Activated B cell treated with CpG ODN at 0.5 μM for 24 hours (primary cell): ENCODE measurements around the gene TMC1. TPM values are rescaled to one million over a fixed set of nuclear protein-coding genes. Genes with fewer than 3 reads are reported as not detected.

Experiments
- ATAC-seq: fragments of 200-7000 bp; cut with Tn5 transposase; one replicate; pipeline ENCODE4 v1.10.0; 2021; ENCODE audit warnings: low read depth, mild to moderate bottlenecking, moderate library complexity
- CTCF ChIA-PET: fragments of 350-600 bp; sonication (Branson Sonifier 250); formaldehyde crosslinking; loops from one replicate; lab custom pipeline; 2021; ENCODE audit warnings: antibody characterized with exemption; lab: Charles Lee
- POLR2A ChIA-PET: fragments of 350-600 bp; sonication (Branson Sonifier 250); formaldehyde crosslinking; loops from one replicate; lab custom pipeline; 2021; ENCODE audit warnings: antibody characterized with exemption; lab: Charles Lee
- DNase-seq: peaks from one replicate; pipeline ENCODE4 v3.0.0; 2022
- H3K27ac Mint-ChIP-seq: one replicate; pipeline ENCODE4 v1.8.0; 2020; ENCODE audit warnings: mixed read lengths
- H3K27me3 Mint-ChIP-seq: one replicate; pipeline ENCODE4 v1.8.0; 2021; ENCODE audit warnings: mixed read lengths
- H3K36me3 Mint-ChIP-seq: one replicate; pipeline ENCODE4 v1.8.0; 2021; ENCODE audit warnings: low read depth, mixed read lengths
- H3K4me1 Mint-ChIP-seq: one replicate; pipeline ENCODE4 v1.8.0; 2021; ENCODE audit warnings: mixed read lengths
- H3K4me3 Mint-ChIP-seq: one replicate; pipeline ENCODE4 v1.8.0; 2020; ENCODE audit warnings: mild to moderate bottlenecking, mixed read lengths
- H3K9me3 Mint-ChIP-seq: one replicate; pipeline ENCODE4 v1.8.0; 2020; ENCODE audit warnings: mixed read lengths
- intact Hi-C: fragments of 100-400 bp; cut with micrococcal nuclease; formaldehyde crosslinking; loops from one replicate; pipeline ENCODE4 v1.15.1; 2024
- total RNA-seq: library from RNA; stranded (reverse); gene quantifications from 2 replicates; pipeline ENCODE4 v1.2.3, GENCODE V29; 2022
- TF ChIP-seq, protein P1 (sequence below): fragments of 200-600 bp; IDR thresholded peaks from one replicate; pipeline ENCODE4 v1.8.0; 2022; ENCODE audit warnings: antibody characterized with exemption, mild to moderate bottlenecking

TMC1 gene
- total RNA-seq, 1 donor from 2014 or later, result not detected

DNA sequence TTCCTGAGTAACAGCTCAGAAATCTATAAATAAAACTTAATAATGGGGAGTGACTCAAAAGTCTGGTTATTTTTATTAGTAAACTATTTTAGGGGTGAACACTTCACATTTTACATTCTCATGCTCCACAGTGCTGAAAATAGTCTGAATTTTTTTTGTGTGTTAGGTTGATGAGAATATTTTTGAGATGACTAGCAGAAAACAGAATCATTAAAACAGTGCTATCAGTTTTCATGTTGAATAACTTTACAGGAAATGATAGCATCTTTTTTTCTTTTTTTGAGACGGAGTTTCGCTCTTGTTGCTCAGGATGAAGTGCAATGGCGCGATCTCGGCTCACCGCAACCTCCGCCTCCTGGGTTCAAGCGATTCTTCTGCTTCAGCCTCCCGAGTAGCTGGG, 60.3 kb downstream of the TMC1 start:
- intact Hi-C loops, result no loop called here
- POLR2A ChIA-PET, result no interaction called here
- DNase-seq (no peak), ATAC-seq (no peak)
- Mint-ChIP-seq H3K9me3 (no peaks in the 10 kb centered on the region), H3K27ac (no peak overlapping the region), H3K4me3 (no peak overlapping the region), H3K36me3 (no peaks in the 10 kb centered on the region), H3K4me1 (no peaks in the 10 kb centered on the region), H3K27me3 (peaks cover 13% of the 10 kb centered on the region)
- CTCF ChIA-PET, result no interaction called here
- TF ChIP-seq, protein P1, sequence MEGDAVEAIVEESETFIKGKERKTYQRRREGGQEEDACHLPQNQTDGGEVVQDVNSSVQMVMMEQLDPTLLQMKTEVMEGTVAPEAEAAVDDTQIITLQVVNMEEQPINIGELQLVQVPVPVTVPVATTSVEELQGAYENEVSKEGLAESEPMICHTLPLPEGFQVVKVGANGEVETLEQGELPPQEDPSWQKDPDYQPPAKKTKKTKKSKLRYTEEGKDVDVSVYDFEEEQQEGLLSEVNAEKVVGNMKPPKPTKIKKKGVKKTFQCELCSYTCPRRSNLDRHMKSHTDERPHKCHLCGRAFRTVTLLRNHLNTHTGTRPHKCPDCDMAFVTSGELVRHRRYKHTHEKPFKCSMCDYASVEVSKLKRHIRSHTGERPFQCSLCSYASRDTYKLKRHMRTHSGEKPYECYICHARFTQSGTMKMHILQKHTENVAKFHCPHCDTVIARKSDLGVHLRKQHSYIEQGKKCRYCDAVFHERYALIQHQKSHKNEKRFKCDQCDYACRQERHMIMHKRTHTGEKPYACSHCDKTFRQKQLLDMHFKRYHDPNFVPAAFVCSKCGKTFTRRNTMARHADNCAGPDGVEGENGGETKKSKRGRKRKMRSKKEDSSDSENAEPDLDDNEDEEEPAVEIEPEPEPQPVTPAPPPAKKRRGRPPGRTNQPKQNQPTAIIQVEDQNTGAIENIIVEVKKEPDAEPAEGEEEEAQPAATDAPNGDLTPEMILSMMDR, result no peak

DNA sequence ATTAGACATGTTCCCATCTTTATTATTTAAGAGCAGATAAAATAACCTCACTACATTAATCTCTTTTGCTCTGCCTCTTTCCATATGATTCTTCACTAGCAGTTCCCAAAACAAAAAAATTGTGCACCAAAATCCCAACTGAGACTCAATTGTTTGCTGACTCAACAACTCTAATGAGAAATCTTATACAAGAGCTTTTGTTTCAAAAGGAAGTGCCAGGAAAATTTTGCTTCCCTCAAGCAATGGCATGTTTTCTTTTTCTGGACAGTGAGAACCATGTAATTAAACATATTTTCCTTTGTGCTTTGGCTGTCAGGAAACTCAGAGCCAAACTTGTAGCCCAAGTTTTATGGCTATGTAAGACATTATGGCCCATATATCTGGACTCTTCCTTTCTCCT, 62.0 kb downstream of the TMC1 start:
- Mint-ChIP-seq H3K36me3 (no peaks in the 10 kb centered on the region), H3K27me3 (peaks cover 11% of the 10 kb centered on the region), H3K27ac (no peak overlapping the region), H3K9me3 (no peaks in the 10 kb centered on the region), H3K4me3 (no peak overlapping the region), H3K4me1 (no peaks in the 10 kb centered on the region)
- ChIA-PET POLR2A (no interaction called here), CTCF (no interaction called here)
- no peak for DNase-seq
- intact Hi-C loops, result no loop called here
- TF ChIP-seq, protein P1, result no peak
- ATAC-seq, result no peak

DNA sequence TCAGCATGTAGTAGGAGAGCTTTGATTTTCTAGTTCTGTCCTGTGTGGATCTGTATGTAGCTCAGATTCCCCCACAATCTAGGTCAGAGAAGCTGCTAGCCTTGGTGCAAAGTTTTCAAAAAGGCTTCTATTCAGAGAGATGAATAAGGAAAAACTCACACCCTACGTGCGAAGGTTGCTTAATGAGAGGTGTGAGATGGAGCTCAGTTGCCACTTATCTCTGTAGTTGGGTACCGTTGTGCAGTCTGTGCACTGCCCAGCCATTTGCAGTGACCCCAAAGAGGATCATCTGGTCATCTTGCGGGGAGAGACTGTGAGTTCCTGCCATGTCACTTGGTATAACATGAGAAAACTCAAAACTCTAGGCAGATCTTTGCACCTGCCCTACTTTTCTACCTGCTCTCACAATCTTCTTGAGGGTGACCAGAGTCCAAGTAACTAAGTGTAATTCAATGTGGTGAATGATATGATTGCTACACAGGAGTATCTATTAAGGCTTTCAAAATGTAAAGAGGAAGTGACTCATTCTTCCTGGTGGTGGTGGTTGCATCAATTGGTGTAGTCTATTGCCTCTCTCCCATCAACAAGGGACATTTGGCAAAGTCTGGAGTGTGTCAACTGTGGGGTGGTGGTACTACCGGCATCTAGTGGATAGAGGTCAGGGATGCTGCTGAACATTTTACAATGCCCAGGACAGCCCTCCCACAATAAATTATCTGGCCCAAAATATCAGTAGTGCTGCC, 65.2 kb downstream of the TMC1 start:
- H3K4me3 Mint-ChIP-seq, result no peak overlapping the region
- H3K9me3 Mint-ChIP-seq, result no peaks in the 10 kb centered on the region
- ATAC-seq (peak; percentile 37), DNase-seq (no peak)
- H3K27ac Mint-ChIP-seq, result no peak overlapping the region
- H3K36me3 Mint-ChIP-seq, result no peaks in the 10 kb centered on the region
- ChIA-PET CTCF (interaction anchor here (0.9 to 1.9 kb wide), 4 partner anchors 294 to 308 kb away, joined by 3 to 6 read pairs (median 4); no protein-coding TSS in a partner anchor), POLR2A (no interaction called here)
- no peaks in the 10 kb centered on the region for H3K4me1 Mint-ChIP-seq
- H3K27me3 Mint-ChIP-seq, result peaks cover 5% of the 10 kb centered on the region
- TF ChIP-seq, protein P1, result no peak
- intact Hi-C loops, result no loop called here

DNA sequence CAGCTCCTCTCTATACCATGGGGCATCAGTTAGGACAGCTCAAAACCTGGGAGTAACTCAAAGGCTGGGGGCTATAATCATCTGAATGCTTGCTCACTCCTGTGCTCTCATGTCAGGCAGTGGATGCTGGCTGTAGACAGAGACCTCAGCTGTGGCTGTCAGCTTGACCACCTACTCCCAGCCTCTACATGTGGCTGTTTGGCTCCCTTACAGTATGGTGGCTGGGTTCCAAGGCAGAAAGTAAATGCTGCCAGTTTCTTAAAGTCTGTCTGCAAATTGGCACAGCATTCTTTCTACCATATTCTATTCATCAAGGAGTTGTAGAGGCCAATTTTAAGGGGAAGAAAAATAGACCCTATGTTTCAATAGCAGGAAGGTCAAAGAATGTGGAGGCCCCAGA, 66.9 kb downstream of the TMC1 start:
- H3K4me1 Mint-ChIP-seq, result peaks cover 4% of the 10 kb centered on the region
- CTCF ChIA-PET, result interaction anchor here (0.8 to 7.5 kb wide), 2 partner anchors 14 to 307 kb away, joined by 3 to 120 read pairs; no protein-coding TSS in a partner anchor
- no peaks in the 10 kb centered on the region for H3K9me3 Mint-ChIP-seq
- H3K27me3 Mint-ChIP-seq, result peaks cover 2% of the 10 kb centered on the region
- H3K27ac Mint-ChIP-seq, result no peak overlapping the region
- TF ChIP-seq, protein P1, result no peak
- DNase-seq (no peak), ATAC-seq (no peak)
- POLR2A ChIA-PET, result no interaction called here
- H3K36me3 Mint-ChIP-seq, result no peaks in the 10 kb centered on the region
- intact Hi-C loops, result no loop called here
- H3K4me3 Mint-ChIP-seq, result no peak overlapping the region

DNA sequence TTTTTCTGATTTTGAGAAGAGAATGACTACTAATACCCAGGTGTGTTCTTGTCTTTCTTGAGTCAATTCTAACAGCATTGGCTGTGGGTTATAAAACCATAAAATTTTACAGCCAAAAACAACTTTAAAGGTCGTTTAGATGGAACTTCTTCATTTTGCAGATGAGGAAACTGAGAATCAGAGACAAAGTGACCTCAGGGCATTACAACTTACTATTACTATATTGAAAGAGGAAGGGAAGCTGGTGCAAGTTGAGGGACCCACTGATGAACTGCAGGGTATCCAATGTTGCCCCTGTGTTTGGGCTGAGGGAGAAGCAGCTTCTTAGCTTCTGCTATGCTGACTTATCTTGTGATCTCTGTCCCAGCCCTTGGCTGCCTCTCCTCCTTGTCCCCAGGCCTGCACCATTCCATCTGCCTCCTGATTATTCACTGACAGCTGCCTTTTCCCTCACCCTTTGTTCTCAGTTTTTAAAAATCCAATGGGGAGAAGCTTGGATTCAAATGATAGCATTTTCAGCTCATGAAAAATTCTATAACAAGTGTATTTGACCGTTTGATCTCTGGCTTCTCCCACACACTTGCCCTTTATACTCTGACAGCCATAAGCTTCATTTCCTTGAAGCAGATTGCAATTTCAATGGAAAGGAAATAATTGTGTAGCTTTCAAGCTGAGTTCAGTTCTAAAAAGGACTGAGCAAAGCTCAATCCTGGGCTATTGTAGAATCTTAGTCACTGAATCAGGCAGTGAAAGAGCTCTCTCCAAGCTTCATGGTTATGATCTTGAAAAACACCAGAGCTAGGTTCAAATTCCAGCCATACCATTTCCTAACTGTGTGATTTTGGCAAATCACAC, 68.5 kb downstream of the TMC1 start:
- intact Hi-C loops, result loop anchor here (10.0 kb wide), 1 partner anchor 435 kb away; no protein-coding TSS in a partner anchor
- no peaks in the 10 kb centered on the region for H3K36me3 Mint-ChIP-seq
- H3K9me3 Mint-ChIP-seq, result no peaks in the 10 kb centered on the region

More for the DNA sequence above, 68.5 kb downstream of the TMC1 start:
- no peak for DNase-seq
- Mint-ChIP-seq H3K4me3 (no peak overlapping the region), H3K4me1 (peaks cover 4% of the 10 kb centered on the region), H3K27ac (no peak overlapping the region), H3K27me3 (peaks cover 4% of the 10 kb centered on the region)
- POLR2A ChIA-PET, result no interaction called here
- TF ChIP-seq, protein P1, result no peak
- CTCF ChIA-PET, result interaction anchor here (0.7 to 7.5 kb wide), 5 partner anchors 10 to 316 kb away, joined by 3 to 120 read pairs (median 3); no protein-coding TSS in a partner anchor
- ATAC-seq, result no peak
